GM23338 (cell line): ENCODE data around the gene LPP. TPM values are rescaled to one million over a fixed set of nuclear protein-coding genes. Genes with fewer than 3 reads are reported as not detected.

Experiments
- ATAC-seq: fragments of 200-7000 bp; cut with Tn5 transposase; 3 replicates; pipeline ENCODE4 v1.9.1; 2020
- DNase-seq: peaks from one replicate; pipeline ENCODE4 v3.0.0-alpha.2; 2015; ENCODE audit warnings: low spot score
- H2AFZ ChIP-seq: fragments of 200-600 bp; sonication (generic); 2 replicates; pipeline ENCODE4 v1.8.0; 2016; ENCODE audit warnings: antibody characterized with exemption, mild to moderate bottlenecking, moderate library complexity
- H3F3A ChIP-seq: fragments of 200-600 bp; sonication (generic); replicated peaks from 2 replicates; pipeline ENCODE4 v1.8.0; 2017; ENCODE audit warnings: antibody characterized with exemption, mixed run types, low read depth
- H3K27ac ChIP-seq: fragments of 200-600 bp; sonication (generic); 2 replicates; pipeline ENCODE4 v1.6.1; 2016; ENCODE audit warnings: low read depth
- H3K27me3 ChIP-seq: fragments of 200-600 bp; sonication (generic); 2 replicates; pipeline ENCODE4 v1.8.0; 2016; ENCODE audit warnings: mild to moderate bottlenecking, mixed run types, moderate library complexity; ENCODE audit not compliant: insufficient read depth
- H3K36me3 ChIP-seq: fragments of 200-600 bp; sonication (generic); 2 replicates; pipeline ENCODE4 v1.8.0; 2016; ENCODE audit warnings: mild to moderate bottlenecking; ENCODE audit not compliant: insufficient read depth
- H3K4me1 ChIP-seq: fragments of 200-600 bp; sonication (generic); 2 replicates; pipeline ENCODE4 v1.8.0; 2016; ENCODE audit warnings: mild to moderate bottlenecking, moderate library complexity; ENCODE audit not compliant: insufficient read depth
- H3K4me2 ChIP-seq: fragments of 200-600 bp; sonication (generic); 2 replicates; pipeline ENCODE4 v1.7.1; 2017; ENCODE audit warnings: mixed run types
- H3K4me3 ChIP-seq: fragments of 200-600 bp; sonication (generic); 2 replicates; pipeline ENCODE4 v1.6.1; 2016; ENCODE audit warnings: mixed run types
- H3K79me2 ChIP-seq: fragments of 200-600 bp; sonication (generic); replicated peaks from 2 replicates; pipeline ENCODE4 v1.8.0; 2017; ENCODE audit warnings: mild to moderate bottlenecking; ENCODE audit not compliant: insufficient read depth
- H3K9me2 ChIP-seq: fragments of 200-600 bp; sonication (generic); 2 replicates; pipeline ENCODE4 v1.8.0; 2017; ENCODE audit not compliant: insufficient read depth
- H4K20me1 ChIP-seq: fragments of 200-600 bp; sonication (generic); replicated peaks from 2 replicates; pipeline ENCODE4 v1.8.0; 2017; ENCODE audit warnings: mild to moderate bottlenecking; ENCODE audit not compliant: insufficient read depth
- H3K27ac Mint-ChIP-seq: 2 replicates; pipeline ENCODE4 v1.8.0; 2020; ENCODE audit warnings: inconsistent platforms, mild to moderate bottlenecking, moderate library complexity, mixed read lengths
- H3K27me3 Mint-ChIP-seq: 3 replicates; pipeline ENCODE4 v1.8.0; 2022; ENCODE audit warnings: low read depth, mild to moderate bottlenecking, moderate library complexity, mixed read lengths, inconsistent platforms; ENCODE audit not compliant: insufficient read depth, poor library complexity
- H3K36me3 Mint-ChIP-seq: 3 replicates; pipeline ENCODE4 v1.8.0; 2021; ENCODE audit warnings: low read depth, mild to moderate bottlenecking, inconsistent platforms, moderate library complexity, mixed read lengths
- H3K4me1 Mint-ChIP-seq: 3 replicates; pipeline ENCODE4 v1.8.0; 2020; ENCODE audit warnings: mild to moderate bottlenecking, inconsistent platforms, mixed read lengths
- H3K4me3 Mint-ChIP-seq: 3 replicates; pipeline ENCODE4 v1.8.0; 2021; ENCODE audit warnings: moderate library complexity, mild to moderate bottlenecking, inconsistent platforms, mixed read lengths
- H3K9me3 Mint-ChIP-seq: 3 replicates; pipeline ENCODE4 v1.8.0; 2020; ENCODE audit warnings: moderate library complexity, mild to moderate bottlenecking, inconsistent platforms, mixed read lengths
- CREB1 ChIP-seq: fragments of 250-450 bp; sonication (Bioruptor Pico); IDR thresholded peaks from 2 replicates; pipeline ENCODE4 v1.5.0; 2020; ENCODE audit warnings: low read depth, mild to moderate bottlenecking, moderate library complexity
- EZH2 ChIP-seq: fragments of 200-600 bp; sonication (generic); IDR thresholded peaks from one replicate; pipeline ENCODE4 v1.8.0; 2017; ENCODE audit warnings: antibody characterized with exemption, mild to moderate bottlenecking, low read depth; ENCODE audit not compliant: unreplicated experiment
- NANOG ChIP-seq: IDR thresholded peaks from 2 replicates; pipeline ENCODE4 v1.6.1; 2016; ENCODE audit warnings: antibody characterized with exemption, borderline replicate concordance
- ZNF114 ChIP-seq: fragments of 250-450 bp; sonication (Bioruptor Pico); IDR thresholded peaks from 2 replicates; pipeline ENCODE4 v1.5.0; 2020; ENCODE audit warnings: mild to moderate bottlenecking, moderate library complexity
- ZNF331 ChIP-seq: fragments of 250-450 bp; sonication (Bioruptor Pico); IDR thresholded peaks from 2 replicates; pipeline ENCODE4 v1.5.0; 2020; ENCODE audit warnings: low read depth, mild to moderate bottlenecking, moderate library complexity
- ZNF462 ChIP-seq: fragments of 250-450 bp; sonication (Bioruptor Pico); IDR thresholded peaks from 2 replicates; pipeline ENCODE4 v1.5.0; 2020; ENCODE audit warnings: mild to moderate bottlenecking, moderate library complexity
- polyA plus RNA-seq: library from polyadenylated mRNA; unstranded; fragments of >200 nt; fragmentation: Nextera tagmentation; extraction: Ambion mirVana; gene quantifications from 2 replicates; pipeline ENCODE4 v1.2.1, GENCODE V29; 2016
- total RNA-seq: library from RNA; depleted of rRNA; stranded (reverse); fragments of >200 nt; shearing (Covaris generic); gene quantifications from 2 replicates; pipeline ENCODE4 v1.2.3, GENCODE V29; 2014
- TF ChIP-seq, protein P1 (sequence below), 2 experiments: fragments of 200-600 bp in 1 of 2; sonication (generic) in 1 of 2; conservative IDR thresholded peaks; 2 replicates each; pipeline versions ENCODE4 v1.5.1 to v1.6.1; 2016 to 2017; ENCODE audit warnings: antibody characterized with exemption in 2 of 2, low read depth in 2 of 2, mild to moderate bottlenecking in 2 of 2, moderate library complexity in 1 of 2

Gene LPP
- total and polyA plus RNA-seq, 2 experiments from 2014 or later: 23.0 to 35.2 TPM

DNA sequence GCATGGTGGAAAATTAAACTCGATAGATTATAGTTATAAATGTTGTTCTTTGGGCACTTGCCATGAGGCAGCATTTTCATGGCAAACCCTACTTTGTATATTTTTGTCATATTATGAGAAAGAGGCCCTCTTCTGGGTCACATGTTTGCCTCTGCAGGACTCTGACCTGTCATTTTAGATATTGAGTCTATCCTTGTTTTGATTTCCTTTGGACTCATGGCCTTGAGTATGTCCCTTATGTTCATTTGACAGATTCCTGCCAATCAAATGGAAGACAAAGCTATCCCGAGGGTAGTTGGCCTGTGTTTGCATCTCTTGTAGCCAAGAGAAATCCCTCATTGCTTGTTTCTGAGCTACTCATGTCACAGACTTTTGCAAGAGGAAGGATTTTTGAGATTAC is 226.3 kb downstream of the LPP start (continued):
- TF ChIP-seq ZNF462: no peak
- no peak for TF ChIP-seq ZNF114 (CRISPR knock-in tag)
- TF ChIP-seq ZNF331 (CRISPR knock-in tag): no peak

GRCh38 chr3:188380722-188381121 is 226.8 kb downstream of the LPP start:
- peaks cover 4% of the 10 kb centered on the region; the same call in 1 of the 2 replicates for H3K79me2 ChIP-seq
- no peaks in the 10 kb centered on the region for H3F3A ChIP-seq
- Mint-ChIP-seq H3K9me3 (peaks cover 35% of the 10 kb centered on the region), H3K4me1 (no peaks in the 10 kb centered on the region), H3K27me3 (no peaks in the 10 kb centered on the region), H3K27ac (no peak overlapping the region), H3K36me3 (peaks cover 30% of the 10 kb centered on the region), H3K4me3 (no peak overlapping the region)
- H3K4me2 ChIP-seq: no peak overlapping the region
- no peak overlapping the region for H3K27ac ChIP-seq
- no peaks in the 10 kb centered on the region for H3K9me2 ChIP-seq
- no peak for ATAC-seq
- no peak overlapping the region for H2AFZ ChIP-seq
- no peak for DNase-seq
- no peaks in the 10 kb centered on the region for H3K27me3 ChIP-seq
- no peaks in the 10 kb centered on the region for H4K20me1 ChIP-seq
- peaks cover 7% of the 10 kb centered on the region; the same call in 1 of the 2 replicates for H3K36me3 ChIP-seq
- H3K4me3 ChIP-seq: no peak overlapping the region
- H3K4me1 ChIP-seq: no peaks in the 10 kb centered on the region
- no peak for TF ChIP-seq ZNF114 (CRISPR knock-in tag)
- TF ChIP-seq NANOG: no peak
- no peak for TF ChIP-seq ZNF462
- TF ChIP-seq, protein P1, sequence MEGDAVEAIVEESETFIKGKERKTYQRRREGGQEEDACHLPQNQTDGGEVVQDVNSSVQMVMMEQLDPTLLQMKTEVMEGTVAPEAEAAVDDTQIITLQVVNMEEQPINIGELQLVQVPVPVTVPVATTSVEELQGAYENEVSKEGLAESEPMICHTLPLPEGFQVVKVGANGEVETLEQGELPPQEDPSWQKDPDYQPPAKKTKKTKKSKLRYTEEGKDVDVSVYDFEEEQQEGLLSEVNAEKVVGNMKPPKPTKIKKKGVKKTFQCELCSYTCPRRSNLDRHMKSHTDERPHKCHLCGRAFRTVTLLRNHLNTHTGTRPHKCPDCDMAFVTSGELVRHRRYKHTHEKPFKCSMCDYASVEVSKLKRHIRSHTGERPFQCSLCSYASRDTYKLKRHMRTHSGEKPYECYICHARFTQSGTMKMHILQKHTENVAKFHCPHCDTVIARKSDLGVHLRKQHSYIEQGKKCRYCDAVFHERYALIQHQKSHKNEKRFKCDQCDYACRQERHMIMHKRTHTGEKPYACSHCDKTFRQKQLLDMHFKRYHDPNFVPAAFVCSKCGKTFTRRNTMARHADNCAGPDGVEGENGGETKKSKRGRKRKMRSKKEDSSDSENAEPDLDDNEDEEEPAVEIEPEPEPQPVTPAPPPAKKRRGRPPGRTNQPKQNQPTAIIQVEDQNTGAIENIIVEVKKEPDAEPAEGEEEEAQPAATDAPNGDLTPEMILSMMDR (conservative IDR thresholded peaks at IDR 0.05; ENCODE audit: low read depth in 2 of 2): no peak
- no peak for TF ChIP-seq CREB1 (CRISPR knock-in tag)
- TF ChIP-seq EZH2: no peak
